ENCODE results near the gene MINDY4B.

MINDY4B gene

DNA sequence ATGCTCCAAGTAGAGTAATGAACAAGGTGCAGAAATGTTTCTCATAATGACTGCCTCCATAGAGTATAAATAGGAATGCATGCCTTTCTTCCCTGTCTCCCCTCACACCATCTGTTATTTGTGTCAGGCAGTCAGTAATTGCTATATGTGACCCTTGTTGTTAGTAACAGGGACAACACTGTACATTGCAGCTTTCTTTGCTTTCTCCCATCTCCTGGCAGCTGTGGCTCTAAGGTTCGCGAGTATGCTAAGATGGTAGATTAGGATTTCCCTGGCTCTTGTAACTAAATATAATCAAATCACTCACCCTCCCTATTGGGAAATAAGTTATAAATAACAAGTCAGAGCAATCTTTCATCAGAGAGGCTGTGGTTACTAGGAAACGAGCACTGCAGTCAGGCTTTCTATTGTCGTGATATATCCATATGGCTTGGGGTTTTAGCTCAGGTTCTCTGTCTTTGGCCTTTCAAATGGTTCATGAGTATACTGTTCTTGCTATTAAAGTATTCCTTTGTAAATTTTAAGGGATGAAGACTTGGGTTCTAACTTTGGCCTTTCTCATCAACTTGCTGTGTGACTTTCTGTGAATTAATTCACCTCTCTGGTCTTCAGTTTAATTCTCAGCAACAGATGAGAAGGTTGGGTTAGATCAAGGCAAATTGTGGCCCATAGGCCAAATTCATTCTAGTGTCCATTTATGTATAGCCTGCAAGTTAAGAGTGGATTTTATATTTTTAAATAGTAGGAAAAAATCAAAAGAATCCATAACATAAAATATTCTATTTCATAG, 8.1 kb upstream of the MINDY4B start:
- no peak for TF ChIP-seq GATA3 (IDR thresholded peaks at IDR 0.05; ENCODE audit: low read depth, low read length)

- TF ChIP-seq GATA3 (IDR thresholded peaks at IDR 0.05; ENCODE audit: low read depth, low read length), result no peak
- TF ChIP-seq GATA2 (IDR thresholded peaks at IDR 0.05; ENCODE audit: low read depth, low read length), result no peak
Observed at GRCh38 chr3:150912501-150912900, 7.3 kb upstream of the MINDY4B start.

GRCh38 chr3:150911771-150912170, 6.5 kb upstream of the MINDY4B start:
- TF ChIP-seq GATA3 (IDR thresholded peaks at IDR 0.05; ENCODE audit: low read depth, low read length) (no peak), GATA2 (IDR thresholded peaks at IDR 0.05; ENCODE audit: low read depth, low read length) (no peak)

GRCh38 chr3:150906461-150906860, 1.2 kb upstream of the MINDY4B start:
- no peak for TF ChIP-seq GATA3 (IDR thresholded peaks at IDR 0.05; ENCODE audit: low read depth, low read length)
- no peak for TF ChIP-seq GATA2 (IDR thresholded peaks at IDR 0.05; ENCODE audit: low read depth, low read length)

DNA sequence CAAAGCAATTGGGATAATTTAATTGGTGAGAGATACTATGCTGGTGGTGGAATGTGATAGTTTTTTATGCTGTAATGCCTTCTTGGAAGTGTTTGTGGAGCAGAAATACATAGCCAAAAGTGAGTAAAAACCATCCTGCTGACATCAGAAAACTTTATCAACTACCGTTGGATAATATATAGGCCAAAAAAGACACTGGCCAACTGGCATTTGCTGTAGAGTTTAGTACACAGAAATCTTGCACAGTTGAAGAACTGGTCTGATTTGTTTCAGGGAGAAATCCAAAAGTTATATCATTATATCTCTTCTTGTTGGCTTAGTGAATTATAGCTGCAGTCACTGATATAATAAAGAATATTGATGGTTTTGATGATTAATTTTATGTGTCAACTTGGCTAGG, 507 bp upstream of the MINDY4B start:
- TF ChIP-seq GATA2 (IDR thresholded peaks at IDR 0.05; ENCODE audit: low read depth, low read length) (no peak), GATA3 (IDR thresholded peaks at IDR 0.05; ENCODE audit: low read depth, low read length) (no peak)

GRCh38 chr3:150902988-150903387, 2.3 kb downstream of the MINDY4B start:
- TF ChIP-seq GATA2 (IDR thresholded peaks at IDR 0.05; ENCODE audit: low read depth, low read length), result no peak
- TF ChIP-seq GATA3 (IDR thresholded peaks at IDR 0.05; ENCODE audit: low read depth, low read length), result no peak

DNA sequence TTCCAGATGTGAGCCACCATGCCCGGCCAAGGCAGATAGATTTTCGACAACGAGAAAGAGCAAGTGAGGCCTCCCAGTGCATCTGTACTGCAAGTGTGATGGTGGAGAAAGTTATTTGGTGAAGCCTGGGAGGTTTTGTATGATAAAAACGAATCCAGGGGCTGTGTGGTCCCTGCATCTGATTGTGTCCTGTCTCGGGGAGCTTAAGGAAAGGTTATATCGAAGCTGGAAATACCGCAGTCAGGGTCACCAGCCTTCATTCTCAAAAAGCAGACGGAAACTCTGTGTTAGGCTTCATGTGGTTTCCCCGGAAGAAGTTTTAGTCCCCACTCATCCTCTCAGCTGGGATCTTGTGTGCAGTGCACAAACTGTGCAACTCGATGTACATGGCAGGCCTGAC, 3.4 kb downstream of the MINDY4B start:
- TF ChIP-seq GATA2 (IDR thresholded peaks at IDR 0.05; ENCODE audit: low read depth, low read length) (no peak), GATA3 (IDR thresholded peaks at IDR 0.05; ENCODE audit: low read depth, low read length) (no peak)

DNA sequence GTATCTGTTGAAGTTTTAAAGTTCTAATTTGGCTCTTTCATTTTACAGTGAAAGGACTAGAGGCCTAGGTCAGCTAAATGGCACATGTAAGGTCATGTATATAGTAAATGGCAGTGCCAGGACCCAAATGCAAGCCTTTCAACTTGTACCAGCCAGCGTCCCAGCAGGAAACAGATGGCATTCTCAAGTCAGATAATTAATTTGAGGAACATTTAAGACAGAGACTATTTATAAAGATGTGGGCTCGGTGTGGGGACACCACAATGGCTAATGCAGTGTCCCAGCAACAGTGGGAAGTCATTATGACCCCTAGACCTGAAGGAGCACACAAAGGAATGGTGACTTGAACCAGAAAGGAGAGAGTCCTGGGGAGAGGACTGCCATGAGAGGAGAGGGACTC, 6.1 kb downstream of the MINDY4B start:
- no peak for TF ChIP-seq GATA2 (IDR thresholded peaks at IDR 0.05; ENCODE audit: low read depth, low read length)
- TF ChIP-seq GATA3 (IDR thresholded peaks at IDR 0.05; ENCODE audit: low read depth, low read length), result no peak

GRCh38 chr3:150898046-150898754, 7.0 kb downstream of the MINDY4B start:
- no peak for TF ChIP-seq GATA3 (IDR thresholded peaks at IDR 0.05; ENCODE audit: low read depth, low read length)
- TF ChIP-seq GATA2 (IDR thresholded peaks at IDR 0.05; ENCODE audit: low read depth, low read length), result no peak

DNA sequence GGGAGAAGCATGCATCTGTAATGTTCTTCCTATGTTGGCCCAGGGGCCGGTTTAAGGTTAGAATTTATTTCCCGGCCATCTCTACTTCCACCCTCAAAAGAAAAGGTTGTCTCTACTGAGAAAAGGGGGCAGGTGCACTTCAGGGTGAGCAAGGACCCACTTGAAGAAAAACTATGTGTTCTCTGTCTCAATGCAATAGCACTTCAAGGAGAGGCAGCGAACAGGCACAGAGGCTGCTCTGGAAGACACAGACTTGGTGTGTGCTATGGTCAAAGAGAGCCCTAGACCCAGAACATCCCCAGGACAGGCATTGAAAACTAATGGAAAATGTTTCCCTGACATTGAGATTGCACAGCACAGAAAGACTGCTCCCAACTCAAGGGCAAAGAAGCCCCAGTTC, 7.6 kb downstream of the MINDY4B start:
- TF ChIP-seq GATA3 (IDR thresholded peaks at IDR 0.05; ENCODE audit: low read depth, low read length) (no peak), GATA2 (IDR thresholded peaks at IDR 0.05; ENCODE audit: low read depth, low read length) (no peak)

- TF ChIP-seq GATA2 (IDR thresholded peaks at IDR 0.05; ENCODE audit: low read depth, low read length), result no peak
- TF ChIP-seq GATA3 (IDR thresholded peaks at IDR 0.05; ENCODE audit: low read depth, low read length), result no peak
Observed at GRCh38 chr3:150890831-150891230, 14.4 kb downstream of the MINDY4B start.

- TF ChIP-seq GATA2 (IDR thresholded peaks at IDR 0.05; ENCODE audit: low read depth, low read length) (no peak), GATA3 (IDR thresholded peaks at IDR 0.05; ENCODE audit: low read depth, low read length) (no peak)
Observed at GRCh38 chr3:150890295-150890694, 14.9 kb downstream of the MINDY4B start.

DNA sequence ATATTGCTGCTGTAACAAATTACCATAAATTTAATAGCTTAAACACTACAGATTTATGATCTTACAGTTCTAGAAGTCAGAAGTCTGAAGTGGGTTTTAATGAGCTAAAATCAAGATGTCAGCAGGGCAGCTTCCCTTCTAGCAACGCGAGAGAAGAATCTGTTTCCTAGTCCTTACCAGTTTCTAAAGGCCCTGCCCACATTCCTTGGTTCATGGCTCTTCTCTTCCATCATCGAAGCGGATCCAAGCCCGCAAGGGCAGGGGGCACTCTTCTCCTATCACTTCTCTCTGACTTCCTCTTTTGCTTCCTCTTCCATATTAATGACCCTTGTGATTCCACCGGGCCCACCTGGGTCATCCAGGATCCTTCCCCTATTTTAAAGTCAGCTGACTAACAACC, 16.1 kb downstream of the MINDY4B start:
- TF ChIP-seq GATA3 (IDR thresholded peaks at IDR 0.05; ENCODE audit: low read depth, low read length) (no peak), GATA2 (IDR thresholded peaks at IDR 0.05; ENCODE audit: low read depth, low read length) (no peak)

GRCh38 chr3:150887031-150887430, 18.2 kb downstream of the MINDY4B start:
- TF ChIP-seq GATA3 (IDR thresholded peaks at IDR 0.05; ENCODE audit: low read depth, low read length) (no peak), GATA2 (IDR thresholded peaks at IDR 0.05; ENCODE audit: low read depth, low read length) (no peak)

- TF ChIP-seq GATA3 (IDR thresholded peaks at IDR 0.05; ENCODE audit: low read depth, low read length) (no peak), GATA2 (IDR thresholded peaks at IDR 0.05; ENCODE audit: low read depth, low read length) (no peak)
Observed at GRCh38 chr3:150885535-150885934, 19.7 kb downstream of the MINDY4B start.
